Stimulated activated effector memory CD8-positive, alpha-beta T cell treated with anti-CD3 and anti-CD28 coated beads, Interleukin-12 subunit alpha, Interleukin-12 subunit beta, amount 100 ng/mL, for 72 hours (primary cell): ENCODE results near the gene DBF4.
"Not testable (repeated sequence)": the region's sequence is repeated elsewhere in the genome, so short reads cannot be mapped to it uniquely, and the experiment has no call there.

Experiments
- ATAC-seq: fragments of 150-1000 bp; cut with Tn5 transposase; 2 replicates; pipeline ENCODE4 v1.10.0; 2021
- DNase-seq, 2 donors: peaks; one replicate each; pipeline ENCODE4 v3.0.0; 2021 to 2022; ENCODE audit warnings: low spot score in 2 of 2
- H3K27ac Mint-ChIP-seq: one replicate; pipeline ENCODE4 v1.8.0; 2022; ENCODE audit warnings: mild to moderate bottlenecking, mixed read lengths
- H3K36me3 Mint-ChIP-seq: one replicate; pipeline ENCODE4 v1.8.0; 2022; ENCODE audit warnings: mild to moderate bottlenecking, mixed read lengths
- H3K4me1 Mint-ChIP-seq: one replicate; pipeline ENCODE4 v1.8.0; 2022; ENCODE audit warnings: mixed read lengths
- H3K4me3 Mint-ChIP-seq: one replicate; pipeline ENCODE4 v1.8.0; 2022; ENCODE audit warnings: mild to moderate bottlenecking, mixed read lengths
- H3K9me3 Mint-ChIP-seq: one replicate; pipeline ENCODE4 v1.8.0; 2022; ENCODE audit warnings: mixed read lengths

DBF4 gene

DNA sequence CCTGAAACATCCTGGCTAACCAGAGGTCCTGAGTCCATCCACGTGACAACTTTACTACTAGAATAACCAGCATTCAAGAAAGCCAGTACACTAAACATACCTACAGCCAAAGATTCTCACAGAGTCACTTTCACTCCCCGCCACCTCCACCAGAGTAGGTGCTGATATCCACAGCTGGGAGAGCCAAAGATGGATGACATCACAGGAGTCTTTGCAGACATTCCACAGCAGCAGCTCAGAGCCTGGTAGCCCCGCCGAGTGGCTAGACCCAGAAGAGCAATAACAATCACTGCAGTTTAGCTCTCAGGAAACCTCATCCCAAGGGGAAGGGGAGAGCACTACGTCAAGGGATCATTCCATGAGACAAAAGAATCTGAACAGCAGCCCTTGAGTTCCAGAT lies 44.3 kb downstream of the DBF4 start:
- Mint-ChIP-seq H3K36me3 (no peaks in the 10 kb centered on the region), H3K9me3 (no peaks in the 10 kb centered on the region), H3K27ac (no peak overlapping the region), H3K4me3 (no peak overlapping the region), H3K4me1 (no peaks in the 10 kb centered on the region)
- DNase-seq (no peak), ATAC-seq (no peak)

DNA sequence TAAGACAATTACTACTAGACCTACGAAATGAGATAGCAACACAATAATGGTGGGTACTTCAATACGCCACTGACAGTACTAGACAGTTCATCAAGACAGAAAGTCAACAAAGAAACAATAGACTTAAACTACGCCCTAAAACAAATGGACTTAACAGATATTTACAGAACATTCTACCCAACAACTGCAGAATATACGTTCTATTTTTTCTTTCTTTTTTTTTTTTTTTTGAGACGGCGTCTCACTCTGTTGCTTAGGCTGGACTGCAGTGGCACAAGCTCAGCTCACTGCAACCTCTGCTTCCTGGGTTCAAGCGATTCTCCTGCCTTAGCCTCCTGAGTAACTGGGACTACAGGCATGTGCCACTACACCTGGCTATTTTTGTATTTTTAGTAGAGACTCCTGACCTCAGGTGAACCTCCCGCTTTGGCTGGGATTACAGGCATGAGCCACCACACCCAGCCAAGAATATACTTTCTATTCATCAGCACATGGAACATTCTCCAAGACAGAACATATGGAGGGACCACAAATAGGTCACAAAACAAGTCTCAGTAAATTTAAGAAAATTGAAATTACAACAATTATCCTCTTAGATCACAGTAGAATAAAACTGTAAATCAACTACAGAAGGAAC lies 46.6 kb downstream of the DBF4 start:
- H3K9me3 Mint-ChIP-seq, H3K4me1 Mint-ChIP-seq, DNase-seq, H3K4me3 Mint-ChIP-seq, ATAC-seq, H3K27ac Mint-ChIP-seq, H3K36me3 Mint-ChIP-seq: not testable (repeated sequence)

- Mint-ChIP-seq H3K4me3 (no peak overlapping the region), H3K36me3 (no peaks in the 10 kb centered on the region), H3K9me3 (no peaks in the 10 kb centered on the region), H3K4me1 (peaks cover 7% of the 10 kb centered on the region), H3K27ac (no peak overlapping the region)
- peak; percentile 92 for ATAC-seq
- DNase-seq: peak in 1 of 2 donors; percentile 52
Measured at GRCh38 chr7:87926581-87927461, 50.5 kb downstream of the DBF4 start.

DNA sequence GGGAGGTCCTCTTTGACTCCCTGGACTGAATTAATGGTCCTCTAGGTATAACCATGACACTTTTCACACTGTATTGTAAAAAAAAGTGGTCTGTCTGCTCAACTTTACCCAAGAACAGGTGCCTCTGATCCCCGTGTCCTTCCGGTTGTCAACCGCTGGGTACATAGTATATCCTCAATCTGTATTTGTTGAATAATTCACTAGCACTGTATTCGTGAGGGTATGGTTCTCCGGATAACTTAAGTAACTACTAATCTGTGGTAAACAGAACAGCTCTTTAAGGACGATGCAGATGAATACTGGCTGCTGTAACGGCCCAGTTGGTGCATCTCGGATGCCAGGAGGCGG lies 57.3 kb downstream of the DBF4 start:
- Mint-ChIP-seq H3K4me1 (peaks cover 4% of the 10 kb centered on the region), H3K4me3 (peak overlapping the region; percentile 89), H3K9me3 (no peaks in the 10 kb centered on the region), H3K27ac (no peak overlapping the region), H3K36me3 (no peaks in the 10 kb centered on the region)
- no peak for DNase-seq
- no peak for ATAC-seq

DNA sequence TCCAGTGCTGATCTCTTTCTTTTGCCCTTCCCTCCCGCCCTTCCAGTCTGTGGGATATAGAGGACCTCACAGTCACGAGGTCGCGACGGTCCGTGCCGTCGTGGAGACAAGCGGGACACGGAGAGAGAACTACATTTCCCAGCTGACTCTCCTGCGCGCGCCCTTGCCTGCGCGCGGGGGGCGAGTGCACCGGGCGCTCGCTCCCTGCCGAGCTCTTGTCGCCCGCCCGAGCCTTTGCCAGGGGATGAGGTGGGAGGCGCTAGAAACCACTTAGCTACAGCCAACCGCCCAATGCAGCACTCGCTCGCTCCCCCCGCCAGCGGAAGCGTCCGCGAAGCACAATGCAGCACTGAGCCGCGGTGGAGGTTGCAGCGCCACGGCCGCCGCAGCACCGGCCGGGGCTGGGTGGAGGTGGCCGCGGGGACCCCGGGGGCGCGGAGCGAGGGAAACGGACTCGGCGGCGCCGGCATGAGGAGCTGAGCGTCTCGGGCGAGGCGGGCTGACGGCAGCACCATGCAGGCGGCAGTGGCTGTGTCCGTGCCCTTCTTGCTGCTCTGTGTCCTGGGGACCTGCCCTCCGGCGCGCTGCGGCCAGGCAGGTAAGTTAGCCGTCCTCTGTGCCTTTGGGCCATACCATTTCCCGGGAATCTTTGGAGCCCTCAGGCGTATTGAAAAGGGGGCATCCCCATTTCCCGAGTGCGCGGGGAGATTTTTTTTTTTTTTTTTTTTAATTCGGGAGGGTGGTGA lies 57.8 kb downstream of the DBF4 start, which contains the start of gene ADAM22:
Gene ADAM22 (plus strand): TSS at position 299 of the 746 bp plus-strand sequence. CDS start 215 bp downstream, at position 514.
- Mint-ChIP-seq H3K27ac (no peak within 1 kb of the TSS), H3K9me3 (no peaks in the 10 kb centered on the region), H3K36me3 (no peaks in the 10 kb centered on the region), H3K4me1 (peaks cover 4% of the 10 kb centered on the region), H3K4me3 (peak within 1 kb of the TSS; percentile 89)
- peak; percentile 69 to 90 for DNase-seq
- peak; percentile 98 for ATAC-seq

- peak; percentile 1 for ATAC-seq
- no peak overlapping the region for H3K27ac Mint-ChIP-seq
- H3K9me3 Mint-ChIP-seq: no peaks in the 10 kb centered on the region
- peak in 1 of 2 donors; percentile 61 for DNase-seq
- H3K36me3 Mint-ChIP-seq: no peaks in the 10 kb centered on the region
- peak overlapping the region; percentile 89 for H3K4me3 Mint-ChIP-seq
- peaks cover 4% of the 10 kb centered on the region for H3K4me1 Mint-ChIP-seq
Measured at GRCh38 chr7:87934699-87935383, 58.5 kb downstream of the DBF4 start.

GRCh38 chr7:87935384-87935706 lies 59.1 kb downstream of the DBF4 start:
- H3K4me3 Mint-ChIP-seq: peak overlapping the region; percentile 89
- DNase-seq (no peak), ATAC-seq (no peak)

GRCh38 chr7:87941138-87941537 lies 64.8 kb downstream of the DBF4 start:
- Mint-ChIP-seq H3K36me3 (no peaks in the 10 kb centered on the region), H3K27ac (no peak overlapping the region), H3K4me1 (no peaks in the 10 kb centered on the region), H3K9me3 (no peaks in the 10 kb centered on the region), H3K4me3 (no peak overlapping the region)
- DNase-seq: no peak
- ATAC-seq: no peak

More at GRCh38 chr7:87935384-87935706, 59.1 kb downstream of the DBF4 start:
- H3K4me1 Mint-ChIP-seq: peaks cover 4% of the 10 kb centered on the region
- no peak overlapping the region for H3K27ac Mint-ChIP-seq
- no peaks in the 10 kb centered on the region for H3K36me3 Mint-ChIP-seq
- H3K9me3 Mint-ChIP-seq: no peaks in the 10 kb centered on the region

GRCh38 chr7:87944547-87944946 lies 68.3 kb downstream of the DBF4 start:
- no peak overlapping the region for H3K27ac Mint-ChIP-seq
- DNase-seq (no peak), ATAC-seq (no peak)
- H3K9me3 Mint-ChIP-seq: no peaks in the 10 kb centered on the region
- no peaks in the 10 kb centered on the region for H3K4me1 Mint-ChIP-seq
- no peaks in the 10 kb centered on the region for H3K36me3 Mint-ChIP-seq
- H3K4me3 Mint-ChIP-seq: no peak overlapping the region

DNA sequence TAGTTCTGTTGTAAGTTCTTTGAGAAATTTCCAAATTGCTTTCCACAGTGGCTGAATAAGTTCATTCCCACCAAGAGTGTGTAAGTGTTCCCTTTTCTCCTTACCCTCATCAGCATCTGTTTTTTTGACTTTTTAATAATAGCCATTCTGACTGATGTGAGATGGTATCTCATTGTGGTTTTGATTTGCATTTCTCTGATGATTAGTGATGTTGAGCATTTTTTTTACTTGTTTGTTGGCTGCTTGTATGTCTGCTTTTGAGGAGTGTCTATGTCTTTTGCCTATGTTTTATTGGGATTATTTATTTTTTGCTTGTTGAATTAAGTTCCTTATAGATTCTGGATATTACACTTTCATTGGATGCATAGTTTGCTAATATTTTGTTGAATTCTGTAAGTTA lies 69.6 kb downstream of the DBF4 start:
- ATAC-seq, H3K27ac Mint-ChIP-seq, H3K9me3 Mint-ChIP-seq, DNase-seq, H3K36me3 Mint-ChIP-seq, H3K4me1 Mint-ChIP-seq, H3K4me3 Mint-ChIP-seq: not testable (repeated sequence)

DNA sequence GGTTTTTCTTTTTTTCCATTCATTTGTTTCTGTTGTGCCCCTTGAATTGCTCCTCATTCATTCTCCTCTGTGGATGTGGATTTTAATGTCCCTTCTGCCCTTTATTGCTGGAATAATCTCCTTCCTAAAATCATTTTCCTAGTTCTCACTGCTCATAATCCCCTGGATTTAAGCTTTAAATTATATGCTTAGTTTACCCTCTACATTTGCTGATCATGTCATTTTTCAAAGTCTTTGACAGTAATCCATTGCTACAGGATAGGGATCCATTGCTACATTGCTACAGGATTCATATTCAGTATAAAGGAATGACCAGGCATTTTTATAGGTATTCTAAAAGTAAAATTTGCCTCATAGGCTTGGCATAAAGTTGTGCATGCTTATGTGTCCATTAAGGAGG lies 72.1 kb downstream of the DBF4 start:
- Mint-ChIP-seq H3K4me1 (no peaks in the 10 kb centered on the region), H3K27ac (no peak overlapping the region), H3K4me3 (no peak overlapping the region), H3K36me3 (no peaks in the 10 kb centered on the region), H3K9me3 (no peaks in the 10 kb centered on the region)
- no peak for DNase-seq
- ATAC-seq: no peak
